Upper lobe of right lung (tissue), 1 donor: ENCODE data around the gene NPAS3. TPM values are rescaled to one million over a fixed set of nuclear protein-coding genes. Genes with fewer than 3 reads are reported as not detected.

ENCODE experiments used
- ATAC-seq: fragments of 200-7000 bp; cut with Tn5 transposase; one replicate; pipeline ENCODE4 v1.9.1; 2020; ENCODE audit warnings: mild to moderate bottlenecking, moderate library complexity
- DNase-seq: peaks from one replicate; pipeline ENCODE4 v3.0.0-alpha.2; 2020
- H3K27ac ChIP-seq: fragments of 200-600 bp; one replicate; pipeline ENCODE4 v1.8.0; 2022
- H3K27me3 ChIP-seq: fragments of 200-600 bp; one replicate; pipeline ENCODE4 v1.8.0; 2022; ENCODE audit warnings: mild to moderate bottlenecking
- H3K36me3 ChIP-seq: fragments of 200-600 bp; one replicate; pipeline ENCODE4 v1.8.0; 2022
- H3K4me1 ChIP-seq: fragments of 200-600 bp; one replicate; pipeline ENCODE4 v1.8.0; 2022
- H3K4me3 ChIP-seq: fragments of 200-600 bp; one replicate; pipeline ENCODE4 v1.8.0; 2022; ENCODE audit warnings: mild to moderate bottlenecking
- H3K9me3 ChIP-seq: fragments of 200-600 bp; one replicate; pipeline ENCODE4 v1.8.0; 2022
- intact Hi-C: fragments of 100-400 bp; cut with DNase I; formaldehyde crosslinking; loops from one replicate; pipeline ENCODE4 v1.11.0; 2022
- total RNA-seq: library from RNA; stranded (reverse); fragmentation: NEBNext Ultra II Directional; extraction: Animal tissue kit (Norgen Biotek cat#: 25700); gene quantifications from one replicate; pipeline ENCODE4 v1.2.1, GENCODE V29; 2021
- TF ChIP-seq, protein P1 (sequence below): fragments of 200-600 bp; IDR thresholded peaks from one replicate; pipeline ENCODE4 v1.8.0; 2022; ENCODE audit warnings: antibody characterized with exemption
- donor health status: DM: no; HTN: yes; CAD: no; lungs with severe emphysema.

Gene NPAS3
- total RNA-seq, 1 donor from 2014 or later: 1.2 TPM

DNA sequence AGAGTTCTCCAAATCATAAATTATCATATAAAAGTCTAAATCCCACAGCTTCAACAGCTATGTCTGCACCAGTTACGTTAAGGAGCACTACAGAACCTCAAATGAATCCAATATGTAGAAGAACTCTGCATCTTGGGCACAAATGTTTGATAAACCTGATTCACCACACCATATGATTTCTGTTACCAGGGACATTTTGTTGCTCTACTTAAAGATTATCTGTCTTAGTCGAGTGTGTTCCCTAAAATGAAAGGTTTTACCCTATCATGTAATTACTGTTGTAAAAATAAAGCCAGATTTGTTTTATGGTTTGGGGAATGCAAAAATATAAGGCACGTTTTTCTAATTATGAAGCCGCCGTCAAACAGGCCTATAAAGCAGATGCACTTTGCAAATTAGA lies 649.1 kb downstream of the NPAS3 start:
- intact Hi-C loops: no loop called here
- DNase-seq: no peak
- TF ChIP-seq, protein P1, sequence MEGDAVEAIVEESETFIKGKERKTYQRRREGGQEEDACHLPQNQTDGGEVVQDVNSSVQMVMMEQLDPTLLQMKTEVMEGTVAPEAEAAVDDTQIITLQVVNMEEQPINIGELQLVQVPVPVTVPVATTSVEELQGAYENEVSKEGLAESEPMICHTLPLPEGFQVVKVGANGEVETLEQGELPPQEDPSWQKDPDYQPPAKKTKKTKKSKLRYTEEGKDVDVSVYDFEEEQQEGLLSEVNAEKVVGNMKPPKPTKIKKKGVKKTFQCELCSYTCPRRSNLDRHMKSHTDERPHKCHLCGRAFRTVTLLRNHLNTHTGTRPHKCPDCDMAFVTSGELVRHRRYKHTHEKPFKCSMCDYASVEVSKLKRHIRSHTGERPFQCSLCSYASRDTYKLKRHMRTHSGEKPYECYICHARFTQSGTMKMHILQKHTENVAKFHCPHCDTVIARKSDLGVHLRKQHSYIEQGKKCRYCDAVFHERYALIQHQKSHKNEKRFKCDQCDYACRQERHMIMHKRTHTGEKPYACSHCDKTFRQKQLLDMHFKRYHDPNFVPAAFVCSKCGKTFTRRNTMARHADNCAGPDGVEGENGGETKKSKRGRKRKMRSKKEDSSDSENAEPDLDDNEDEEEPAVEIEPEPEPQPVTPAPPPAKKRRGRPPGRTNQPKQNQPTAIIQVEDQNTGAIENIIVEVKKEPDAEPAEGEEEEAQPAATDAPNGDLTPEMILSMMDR: no peak
- no peaks in the 10 kb centered on the region for H3K27me3 ChIP-seq
- H3K4me3 ChIP-seq: no peak overlapping the region
- H3K36me3 ChIP-seq: no peaks in the 10 kb centered on the region
- H3K4me1 ChIP-seq: no peaks in the 10 kb centered on the region
- no peaks in the 10 kb centered on the region for H3K9me3 ChIP-seq
- no peak overlapping the region for H3K27ac ChIP-seq
- no peak for ATAC-seq

DNA sequence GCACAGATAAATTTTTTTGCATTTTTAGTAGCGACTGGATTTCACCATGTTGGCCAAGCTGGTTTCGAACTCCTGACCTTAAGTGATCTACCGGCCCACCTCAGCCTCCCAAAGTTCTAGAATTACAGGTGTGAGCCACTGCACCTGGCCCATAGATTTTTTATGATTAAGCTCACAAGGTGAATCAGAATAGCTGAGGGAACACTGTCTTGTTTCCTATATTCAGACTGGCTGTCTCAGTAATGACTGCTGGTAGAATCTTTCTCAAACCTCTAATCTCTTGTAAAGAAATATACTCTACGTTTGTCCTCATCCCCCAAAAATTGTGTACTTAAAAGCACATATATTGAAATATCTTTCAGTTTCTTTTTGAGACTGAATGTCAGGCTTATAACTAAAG lies 650.1 kb downstream of the NPAS3 start:
- DNase-seq: no peak
- intact Hi-C loops: no loop called here

DNA sequence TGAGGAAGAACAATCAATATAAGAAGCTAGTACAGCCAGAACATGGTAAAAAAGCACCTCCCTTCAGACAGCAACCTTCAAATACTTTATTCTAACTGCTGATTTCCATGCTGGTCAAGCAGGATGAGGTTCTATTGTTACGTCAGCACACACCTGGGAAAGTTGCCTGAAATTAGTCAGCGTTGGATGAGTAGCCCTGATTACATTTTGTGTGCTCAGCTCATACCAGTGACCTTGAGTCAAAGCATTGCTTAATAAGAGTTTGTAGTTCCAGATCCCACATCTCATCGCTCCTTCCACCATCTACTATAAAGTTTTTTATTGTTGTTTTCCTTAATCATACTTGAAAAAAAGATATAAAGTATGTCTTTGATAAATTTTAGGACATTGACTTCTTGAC lies 650.7 kb downstream of the NPAS3 start:
- H3K27ac ChIP-seq: no peak overlapping the region
- no peak for ATAC-seq
- DNase-seq: no peak

More for the DNA sequence above, 650.1 kb downstream of the NPAS3 start:
- ATAC-seq: no peak
- TF ChIP-seq, protein P1: no peak
- Histone ChIP-seq H3K4me1 (no peaks in the 10 kb centered on the region), H3K4me3 (no peak overlapping the region), H3K27me3 (no peaks in the 10 kb centered on the region), H3K27ac (no peak overlapping the region), H3K9me3 (no peaks in the 10 kb centered on the region), H3K36me3 (no peaks in the 10 kb centered on the region)

DNA sequence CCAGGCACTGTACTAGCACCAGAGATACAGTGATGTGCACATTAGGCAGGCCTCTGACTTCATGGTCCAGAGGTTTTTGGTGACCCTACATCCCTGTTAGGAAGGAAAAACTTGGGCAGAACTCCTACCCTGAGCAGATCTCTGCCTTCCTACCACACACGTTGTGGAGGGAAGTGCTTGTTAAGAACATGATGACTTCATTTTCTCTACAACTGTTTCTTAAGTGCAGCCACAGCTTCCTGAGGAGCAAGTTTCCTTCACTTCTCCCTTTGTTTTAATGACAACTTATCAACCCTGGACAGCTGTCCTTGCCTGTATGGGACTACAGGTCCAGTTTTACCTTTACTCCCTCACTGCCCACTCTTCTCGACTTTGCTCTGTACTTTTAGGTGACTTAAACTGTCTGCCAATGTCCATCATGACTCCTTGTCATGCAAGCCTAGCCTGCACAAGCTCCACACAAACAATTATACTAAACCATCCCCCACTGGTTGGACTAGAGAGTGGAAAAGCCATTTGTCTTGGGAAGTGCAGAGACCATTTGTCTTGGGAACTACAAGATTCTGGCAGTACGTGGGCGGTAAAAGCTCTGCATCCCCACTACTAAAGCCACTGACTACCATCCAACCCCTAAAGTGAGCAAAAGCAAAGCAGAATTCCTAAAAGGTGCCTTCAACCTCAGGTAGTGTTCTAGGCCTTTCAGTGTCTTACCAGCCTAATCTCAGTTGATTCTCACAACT lies 652.4 kb downstream of the NPAS3 start:
- no peaks in the 10 kb centered on the region for H3K27me3 ChIP-seq
- H3K4me3 ChIP-seq: no peak overlapping the region
- H3K9me3 ChIP-seq: no peaks in the 10 kb centered on the region
- TF ChIP-seq, protein P1: no peak
- no peaks in the 10 kb centered on the region for H3K4me1 ChIP-seq
- no peak overlapping the region for H3K27ac ChIP-seq
- intact Hi-C loops: no loop called here
- no peaks in the 10 kb centered on the region for H3K36me3 ChIP-seq
- ATAC-seq (no peak), DNase-seq (no peak)

More for the DNA sequence above, 650.7 kb downstream of the NPAS3 start:
- no peaks in the 10 kb centered on the region for H3K4me1 ChIP-seq
- H3K9me3 ChIP-seq: no peaks in the 10 kb centered on the region
- no peaks in the 10 kb centered on the region for H3K36me3 ChIP-seq
- TF ChIP-seq, protein P1: no peak
- H3K27me3 ChIP-seq: no peaks in the 10 kb centered on the region
- H3K4me3 ChIP-seq: no peak overlapping the region
- intact Hi-C loops: no loop called here

DNA sequence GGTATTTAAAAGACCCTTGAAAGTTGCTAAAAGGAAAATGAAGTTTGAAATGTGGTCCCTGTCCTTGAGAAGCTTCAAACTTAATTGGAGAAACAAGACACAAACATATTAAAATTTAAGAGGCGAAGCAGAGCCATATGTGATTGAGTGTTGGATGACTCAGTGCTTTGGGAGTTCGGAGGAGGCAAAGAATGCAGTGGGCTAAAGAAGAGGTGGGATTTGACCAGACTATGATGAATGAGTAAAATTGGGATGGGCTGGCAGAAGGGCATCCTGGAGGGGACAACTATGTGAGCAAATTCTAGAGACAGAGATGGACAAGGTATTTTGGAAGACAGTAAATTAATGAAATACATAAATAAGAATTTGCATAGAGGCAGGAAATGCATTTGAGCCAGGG lies 653.6 kb downstream of the NPAS3 start:
- no peaks in the 10 kb centered on the region for H3K27me3 ChIP-seq
- H3K4me3 ChIP-seq: no peak overlapping the region
- DNase-seq: no peak
- intact Hi-C loops: no loop called here
- H3K9me3 ChIP-seq: no peaks in the 10 kb centered on the region
- no peak overlapping the region for H3K27ac ChIP-seq
- ATAC-seq: no peak
- TF ChIP-seq, protein P1: no peak
- H3K4me1 ChIP-seq: no peaks in the 10 kb centered on the region
- H3K36me3 ChIP-seq: no peaks in the 10 kb centered on the region
